ENCODE measurements around the gene IRF6.

DNA sequence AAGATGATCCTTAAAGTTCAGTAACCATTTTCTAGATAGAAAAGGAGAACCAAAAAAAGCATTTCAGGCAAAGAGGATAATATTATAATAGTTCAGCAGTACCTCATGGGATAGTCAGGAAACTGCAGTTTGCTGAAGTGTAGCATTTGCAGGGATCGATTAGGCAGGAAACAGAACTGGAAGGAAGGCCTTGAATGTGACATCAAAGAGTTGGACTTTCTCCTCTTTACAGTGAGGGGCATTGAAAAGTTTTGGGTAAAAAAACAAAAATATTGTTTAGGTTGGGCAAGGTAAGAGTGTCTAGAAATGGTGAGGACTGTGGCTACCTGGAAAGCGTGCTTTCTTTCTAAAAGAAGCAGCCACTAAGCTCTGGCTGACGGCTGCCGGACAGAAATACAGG is 8.0 kb upstream of the IRF6 start:
- TF ChIP-seq CTCF (IDR thresholded peaks at IDR 0.05; ENCODE audit: insufficient read depth, low read depth, low read length) (no peak), EZH2 (IDR thresholded peaks at IDR 0.05; ENCODE audit: insufficient read depth, low read length) (no peak)
